IPS DF 6.9 (cell line): Measurements from ENCODE around the gene TLK1.

ENCODE experiments used
- DNase-seq: peaks from one replicate; pipeline ENCODE4 v3.0.0-alpha.2; 2013; ENCODE audit warnings: low read depth, low spot score
- H3K27ac ChIP-seq: one replicate; pipeline ENCODE4 v1.5.1; 2013; ENCODE audit warnings: low read length, control low read depth
- H3K27me3 ChIP-seq: 2 replicates; pipeline ENCODE4 v1.6.1; 2013; ENCODE audit warnings: mild to moderate bottlenecking, low read length; ENCODE audit not compliant: control insufficient read depth, insufficient read depth
- H3K36me3 ChIP-seq: 2 replicates; pipeline ENCODE4 v1.6.1; 2013; ENCODE audit warnings: low read length; ENCODE audit not compliant: control insufficient read depth, insufficient read depth
- H3K4me1 ChIP-seq: 2 replicates; pipeline ENCODE4 v1.6.1; 2013; ENCODE audit warnings: low read length; ENCODE audit not compliant: control insufficient read depth, insufficient read depth
- H3K4me3 ChIP-seq: 2 replicates; pipeline ENCODE4 v1.5.1; 2013; ENCODE audit warnings: mild to moderate bottlenecking, low read length
- H3K9me3 ChIP-seq: 2 replicates; pipeline ENCODE4 v1.6.1; 2013; ENCODE audit warnings: low read length, inconsistent platforms; ENCODE audit not compliant: control insufficient read depth, insufficient read depth
- WGBS: extraction: QIAGEN DNeasy Blood & Tissue Kit; methylation state at CpG from one replicate; pipeline ENCODE4 v1.1.7; 2013; ENCODE audit warnings: mixed read lengths, missing lambda C conversion rate; ENCODE audit not compliant: insufficient read length, insufficient coverage; 5-methylcytosine and 5-hydroxymethylcytosine counted together

Gene TLK1

GRCh38 chr2:171009386-171009785 lies 151.3 kb downstream of the TLK1 start:
- WGBS = no CpG with 5 or more reads among the region's 4 CpGs
- Histone ChIP-seq H3K4me3 (no peak overlapping the region), H3K27ac (no peak overlapping the region), H3K4me1 (no peaks in the 10 kb centered on the region), H3K27me3 (no peaks in the 10 kb centered on the region), H3K36me3 (no peaks in the 10 kb centered on the region; the same call in 1 of the 2 replicates), H3K9me3 (no peaks in the 10 kb centered on the region)
- DNase-seq = no peak

- Histone ChIP-seq H3K36me3 (no peaks in the 10 kb centered on the region; the same call in 1 of the 2 replicates), H3K27me3 (no peaks in the 10 kb centered on the region), H3K9me3 (no peaks in the 10 kb centered on the region), H3K27ac (no peak overlapping the region), H3K4me1 (no peaks in the 10 kb centered on the region), H3K4me3 (no peak overlapping the region)
- DNase-seq = no peak
- no CpG with 5 or more reads among the region's 2 CpGs for WGBS
Measured at GRCh38 chr2:171008550-171009205, 152.0 kb downstream of the TLK1 start.

- no peaks in the 10 kb centered on the region for H3K27me3 ChIP-seq
- H3K9me3 ChIP-seq = no peaks in the 10 kb centered on the region
- H3K27ac ChIP-seq = no peak overlapping the region
- H3K4me1 ChIP-seq = no peaks in the 10 kb centered on the region
- no CpG with 5 or more reads among the region's 2 CpGs for WGBS
- DNase-seq = no peak
- H3K4me3 ChIP-seq = no peak overlapping the region
- no peaks in the 10 kb centered on the region; the same call in 1 of the 2 replicates for H3K36me3 ChIP-seq
Measured at GRCh38 chr2:171004833-171005232, 155.9 kb downstream of the TLK1 start.

- Histone ChIP-seq H3K36me3 (no peaks in the 10 kb centered on the region; the same call in 1 of the 2 replicates), H3K27me3 (no peaks in the 10 kb centered on the region), H3K4me3 (no peak overlapping the region), H3K27ac (no peak overlapping the region), H3K4me1 (no peaks in the 10 kb centered on the region), H3K9me3 (no peaks in the 10 kb centered on the region)
- WGBS = no CpG with 5 or more reads among the region's 2 CpGs
- DNase-seq = no peak
Measured at GRCh38 chr2:171004363-171004762, 156.3 kb downstream of the TLK1 start.

GRCh38 chr2:170999654-171000053 lies 161.0 kb downstream of the TLK1 start:
- no CpG with 5 or more reads among the region's 6 CpGs for WGBS
- Histone ChIP-seq H3K4me1 (no peaks in the 10 kb centered on the region), H3K9me3 (no peaks in the 10 kb centered on the region), H3K27ac (no peak overlapping the region), H3K36me3 (no peaks in the 10 kb centered on the region; the same call in 1 of the 2 replicates), H3K4me3 (no peak overlapping the region), H3K27me3 (no peaks in the 10 kb centered on the region)
- DNase-seq = no peak

GRCh38 chr2:170997893-170998597 lies 162.6 kb downstream of the TLK1 start:
- H3K9me3 ChIP-seq = no peaks in the 10 kb centered on the region
- H3K27ac ChIP-seq = no peak overlapping the region
- H3K4me1 ChIP-seq = no peaks in the 10 kb centered on the region
- no peaks in the 10 kb centered on the region for H3K27me3 ChIP-seq
- H3K36me3 ChIP-seq = no peaks in the 10 kb centered on the region; the same call in 1 of the 2 replicates
- no peak overlapping the region for H3K4me3 ChIP-seq
- no peak for DNase-seq
- 100% methylated on average over 1 of the region's 5 CpGs for WGBS

GRCh38 chr2:170996316-170996715 lies 164.4 kb downstream of the TLK1 start:
- Histone ChIP-seq H3K9me3 (no peaks in the 10 kb centered on the region), H3K4me3 (no peak overlapping the region), H3K27me3 (no peaks in the 10 kb centered on the region), H3K4me1 (no peaks in the 10 kb centered on the region), H3K27ac (no peak overlapping the region), H3K36me3 (no peaks in the 10 kb centered on the region; the same call in 1 of the 2 replicates)
- no peak for DNase-seq
- no CpG with 5 or more reads among the region's 2 CpGs for WGBS

GRCh38 chr2:170991398-170992182 lies 169.1 kb downstream of the TLK1 start:
- Histone ChIP-seq H3K9me3 (no peaks in the 10 kb centered on the region), H3K36me3 (peaks cover under 1% of the 10 kb centered on the region; the same call in 1 of the 2 replicates)
- WGBS = no CpG with 5 or more reads among the region's 5 CpGs

GRCh38 chr2:170986566-170987258 lies 174.0 kb downstream of the TLK1 start:
- Histone ChIP-seq H3K27me3 (no peaks in the 10 kb centered on the region), H3K4me1 (no peaks in the 10 kb centered on the region), H3K36me3 (peaks cover 2% of the 10 kb centered on the region; the same call in 1 of the 2 replicates), H3K4me3 (no peak overlapping the region), H3K9me3 (no peaks in the 10 kb centered on the region), H3K27ac (no peak overlapping the region)
- no peak for DNase-seq
- WGBS = no CpG with 5 or more reads among the region's 8 CpGs

More at GRCh38 chr2:170991398-170992182, 169.1 kb downstream of the TLK1 start:
- H3K27me3 ChIP-seq = no peaks in the 10 kb centered on the region
- no peak overlapping the region for H3K27ac ChIP-seq
- no peak for DNase-seq
- H3K4me1 ChIP-seq = no peaks in the 10 kb centered on the region
- H3K4me3 ChIP-seq = no peak overlapping the region

GRCh38 chr2:170985407-170985806 lies 175.3 kb downstream of the TLK1 start:
- Histone ChIP-seq H3K9me3 (no peaks in the 10 kb centered on the region), H3K27me3 (no peaks in the 10 kb centered on the region), H3K4me3 (no peak overlapping the region), H3K27ac (no peak overlapping the region), H3K36me3 (peaks cover 2% of the 10 kb centered on the region; the same call in 1 of the 2 replicates), H3K4me1 (no peaks in the 10 kb centered on the region)
- no CpG with 5 or more reads among the region's 5 CpGs for WGBS
- no peak for DNase-seq
